IMR-90 (cell line): Measurements from ENCODE around the gene SNRK. TPM values are rescaled to one million over a fixed set of nuclear protein-coding genes. Genes with fewer than 3 reads are reported as not detected.

Experiments used
- ATAC-seq: fragments of 200-7000 bp; cut with Tn5 transposase; 2 replicates; pipeline ENCODE4 v1.9.1; 2020; ENCODE audit warnings: low read depth, mild to moderate bottlenecking, moderate library complexity
- BruUV-seq: library from RNA; stranded (reverse); fragments of 400-500 nt; replicated peaks from 2 replicates; lab custom pipeline; 2021; lab: Mats Ljungman, UMichigan
- CTCF ChIA-PET: fragments of 300-600 bp; formaldehyde crosslinking; extraction: SDS; loops from one replicate; lab custom pipeline; 2021; ENCODE audit warnings: antibody characterized with exemption; lab: Yijun Ruan, JAX
- POLR2A ChIA-PET: fragments of 300-600 bp; sonication (Branson Sonifier 250); formaldehyde crosslinking; loops from one replicate; lab custom pipeline; 2022; ENCODE audit warnings: antibody characterized with exemption; ENCODE audit not compliant: unreplicated experiment; lab: Charles Lee
- DNase-seq: peaks from one replicate; pipeline ENCODE4 v3.0.0; 2013
- H2AFZ ChIP-seq: replicated peaks from 2 replicates; pipeline ENCODE3; 2013; ENCODE audit warnings: low read length, mild to moderate bottlenecking; ENCODE audit not compliant: poor library complexity
- H2AK5ac ChIP-seq: 2 replicates; pipeline ENCODE4 v1.6.1; 2013; ENCODE audit warnings: low read depth, low read length, inconsistent platforms
- H2AK9ac ChIP-seq: replicated peaks from 2 replicates; pipeline ENCODE3; 2013; ENCODE audit warnings: mild to moderate bottlenecking, low read depth, low read length, moderate library complexity; ENCODE audit not compliant: poor library complexity
- H2BK120ac ChIP-seq: 2 replicates; pipeline ENCODE4 v1.6.1; 2013; ENCODE audit warnings: low read depth, low read length, inconsistent platforms
- H2BK15ac ChIP-seq: 3 replicates; pipeline ENCODE4 v1.6.1; 2013; ENCODE audit warnings: low read depth, low read length, inconsistent platforms
- H2BK20ac ChIP-seq: 2 replicates; pipeline ENCODE4 v1.6.1; 2013; ENCODE audit warnings: low read depth, mild to moderate bottlenecking, inconsistent platforms, low read length, moderate library complexity
- H2BK5ac ChIP-seq: 2 replicates; pipeline ENCODE4 v1.6.1; 2013; ENCODE audit warnings: mild to moderate bottlenecking, low read depth, low read length, inconsistent platforms; ENCODE audit not compliant: poor library complexity, severe bottlenecking
- H3K14ac ChIP-seq: replicated peaks from 2 replicates; pipeline ENCODE4 v1.6.1; 2013; ENCODE audit warnings: low read depth, low read length, inconsistent platforms
- H3K18ac ChIP-seq: 2 replicates; pipeline ENCODE4 v1.6.1; 2013; ENCODE audit warnings: low read depth, low read length, control low read depth
- H3K23ac ChIP-seq: 2 replicates; pipeline ENCODE4 v1.6.1; 2013; ENCODE audit warnings: low read depth, low read length, inconsistent platforms
- H3K27ac ChIP-seq: 2 replicates; pipeline ENCODE4 v1.5.1; 2013; ENCODE audit warnings: mild to moderate bottlenecking, control low read depth, low read length; ENCODE audit not compliant: insufficient read depth
- H3K27me3 ChIP-seq: 2 replicates; pipeline ENCODE4 v1.6.1; 2013; ENCODE audit warnings: low read length; ENCODE audit not compliant: control insufficient read depth, insufficient read depth
- H3K36me3 ChIP-seq: 2 replicates; pipeline ENCODE4 v1.6.1; 2013; ENCODE audit warnings: low read length, mixed read lengths; ENCODE audit not compliant: control insufficient read depth, insufficient read depth
- H3K4ac ChIP-seq: 2 replicates; pipeline ENCODE4 v1.6.1; 2013; ENCODE audit warnings: low read depth, low read length, inconsistent platforms
- H3K4me1 ChIP-seq: 2 replicates; pipeline ENCODE4 v1.6.1; 2013; ENCODE audit warnings: low read length, mixed read lengths; ENCODE audit not compliant: control insufficient read depth, insufficient read depth
- H3K4me2 ChIP-seq: 2 replicates; pipeline ENCODE4 v1.6.1; 2013; ENCODE audit warnings: low read depth, mild to moderate bottlenecking, control low read depth, low read length, moderate library complexity
- H3K4me3 ChIP-seq: 2 replicates; pipeline ENCODE4 v1.5.1; 2013; ENCODE audit warnings: low read depth, mild to moderate bottlenecking, control low read depth, low read length, moderate library complexity; ENCODE audit not compliant: insufficient read depth
- H3K56ac ChIP-seq: 2 replicates; pipeline ENCODE4 v1.6.1; 2013; ENCODE audit warnings: low read length, inconsistent platforms; ENCODE audit not compliant: insufficient read depth; ENCODE audit errors: extremely low read depth
- H3K79me1 ChIP-seq, 2 experiments: 2 replicates each; pipeline ENCODE4 v1.6.1; 2013; ENCODE audit warnings: low read length in 2 of 2, inconsistent platforms in 1 of 2, low read depth in 1 of 2
- H3K9ac ChIP-seq: 2 replicates; pipeline ENCODE4 v1.6.1; 2013; ENCODE audit warnings: low read depth, low read length, control low read depth
- H3K9me1 ChIP-seq: 2 replicates; pipeline ENCODE4 v1.6.1; 2013; ENCODE audit warnings: low read length, inconsistent platforms; ENCODE audit not compliant: insufficient read depth
- H3K9me3 ChIP-seq: 2 replicates; pipeline ENCODE4 v1.6.1; 2013; ENCODE audit warnings: low read length; ENCODE audit not compliant: control insufficient read depth, insufficient read depth
- H4K20me1 ChIP-seq: 2 replicates; pipeline ENCODE4 v1.6.1; 2013; ENCODE audit warnings: low read length, inconsistent platforms; ENCODE audit not compliant: insufficient read depth
- H4K5ac ChIP-seq: 2 replicates; pipeline ENCODE4 v1.6.1; 2013; ENCODE audit warnings: mild to moderate bottlenecking, low read depth, low read length, control low read depth
- H4K8ac ChIP-seq, 2 experiments: 2 replicates each; pipeline ENCODE4 v1.6.1; 2013; ENCODE audit warnings: low read depth in 2 of 2, low read length in 2 of 2, control low read depth in 1 of 2, inconsistent platforms in 1 of 2
- H4K91ac ChIP-seq: 2 replicates; pipeline ENCODE4 v1.6.1; 2013; ENCODE audit warnings: low read depth, low read length, inconsistent platforms; ENCODE audit not compliant: insufficient read depth
- BHLHE40 ChIP-seq: fragments of 150-350 bp; IDR thresholded peaks from 2 replicates; pipeline ENCODE4 v1.6.1; 2016; ENCODE audit warnings: mild to moderate bottlenecking, low read depth, low read length
- CEBPB ChIP-seq: IDR thresholded peaks from 2 replicates; pipeline ENCODE4 v1.6.1; 2012; ENCODE audit warnings: low read depth, low read length, improper control_type of control experiment
- CHD1 ChIP-seq: IDR thresholded peaks from 2 replicates; pipeline ENCODE4 v1.6.1; 2012; ENCODE audit warnings: low read depth, low read length, improper control_type of control experiment
- FOS ChIP-seq: fragments of 150-350 bp; IDR thresholded peaks from 2 replicates; pipeline ENCODE4 v1.6.1; 2016; ENCODE audit warnings: low read depth, low read length
- MAFK ChIP-seq: IDR thresholded peaks from 2 replicates; pipeline ENCODE4 v1.6.1; 2012; ENCODE audit warnings: low read depth, low read length, improper control_type of control experiment
- MAZ ChIP-seq: IDR thresholded peaks from 2 replicates; pipeline ENCODE4 v1.6.1; 2012; ENCODE audit warnings: low read depth, mild to moderate bottlenecking, low read length, improper control_type of control experiment, moderate library complexity, borderline replicate concordance
- NFE2L2 ChIP-seq: fragments of 150-350 bp; IDR thresholded peaks from 2 replicates; pipeline ENCODE4 v1.6.1; 2016; ENCODE audit warnings: low read depth, mild to moderate bottlenecking, low read length
- RAD21 ChIP-seq: IDR thresholded peaks from 2 replicates; pipeline ENCODE4 v1.6.1; 2012; ENCODE audit warnings: low read length, improper control_type of control experiment
- RCOR1 ChIP-seq: IDR thresholded peaks from 2 replicates; pipeline ENCODE4 v1.6.1; 2012; ENCODE audit warnings: mild to moderate bottlenecking, low read length, improper control_type of control experiment; ENCODE audit not compliant: insufficient replicate concordance
- RFX5 ChIP-seq: IDR thresholded peaks from 2 replicates; pipeline ENCODE4 v1.8.0; 2012; ENCODE audit warnings: low read depth, mild to moderate bottlenecking, low read length, moderate library complexity
- SMC3 ChIP-seq: fragments of 150-350 bp; IDR thresholded peaks from 2 replicates; pipeline ENCODE4 v1.6.1; 2016; ENCODE audit warnings: low read depth, mild to moderate bottlenecking, antibody characterized with exemption, low read length, moderate library complexity
- WGBS, 2 experiments: methylation state at CpG; one replicate each; pipeline versions ENCODE4 v1.1.5 to v1.1.7; 2013; ENCODE audit warnings: missing lambda C conversion rate in 2 of 2; ENCODE audit not compliant: insufficient read length in 1 of 2; ENCODE audit errors: extremely low coverage in 2 of 2; 5-methylcytosine and 5-hydroxymethylcytosine counted together
- dilution Hi-C: fragments of 300-500 bp; cut with HindIII; formaldehyde crosslinking; loops from one replicate; pipeline ENCODE4 v1.14.3; 2018; ENCODE audit warnings: low sequenced_read_pairs; ENCODE audit not compliant: unreplicated experiment
- in situ Hi-C: fragments of 300-500 bp; cut with MboI; formaldehyde crosslinking; loops from 3 replicates; pipeline ENCODE4 v1.14.3; 2019; ENCODE audit warnings: low sequenced_read_pairs, inconsistent platforms, mixed read lengths
- intact Hi-C: fragments of 100-400 bp; cut with micrococcal nuclease; formaldehyde crosslinking; loops from 2 replicates; pipeline ENCODE4 v1.10.0; 2022
- polyA plus RNA-seq, 3 experiments: library from polyadenylated mRNA; depleted of rRNA; stranded (reverse); fragments of >200 nt; gene quantifications; 2 replicates each; pipeline ENCODE4 v1.2.3, GENCODE V29; 2012; ENCODE audit warnings: low replicate concordance in 1 of 3
- total RNA-seq: library from RNA; depleted of rRNA; stranded (reverse); fragments of >200 nt; gene quantifications from 2 replicates; pipeline ENCODE4 v1.2.3, GENCODE V29; 2012
- TF ChIP-seq, protein P1 (sequence below): conservative IDR thresholded peaks from 2 replicates; pipeline ENCODE4 v1.5.1; 2012; ENCODE audit warnings: mild to moderate bottlenecking, low read depth, low read length, improper control_type of control experiment
- TF ChIP-seq, protein P2 (sequence below): fragments of 150-350 bp; IDR thresholded peaks from 2 replicates; pipeline ENCODE4 v1.6.1; 2016; ENCODE audit warnings: low read depth, mild to moderate bottlenecking, low read length, moderate library complexity, borderline replicate concordance
- TF ChIP-seq, protein P3 (sequence below): fragments of 150-350 bp; IDR thresholded peaks from 2 replicates; pipeline ENCODE4 v1.6.1; 2017; ENCODE audit warnings: mild to moderate bottlenecking, antibody characterized with exemption, low read length, low read depth

The SNRK gene
- total and polyA plus RNA-seq, 2 of the 4 experiments (the other 2 are of a cell fraction) = 4.7 to 23.1 TPM

DNA sequence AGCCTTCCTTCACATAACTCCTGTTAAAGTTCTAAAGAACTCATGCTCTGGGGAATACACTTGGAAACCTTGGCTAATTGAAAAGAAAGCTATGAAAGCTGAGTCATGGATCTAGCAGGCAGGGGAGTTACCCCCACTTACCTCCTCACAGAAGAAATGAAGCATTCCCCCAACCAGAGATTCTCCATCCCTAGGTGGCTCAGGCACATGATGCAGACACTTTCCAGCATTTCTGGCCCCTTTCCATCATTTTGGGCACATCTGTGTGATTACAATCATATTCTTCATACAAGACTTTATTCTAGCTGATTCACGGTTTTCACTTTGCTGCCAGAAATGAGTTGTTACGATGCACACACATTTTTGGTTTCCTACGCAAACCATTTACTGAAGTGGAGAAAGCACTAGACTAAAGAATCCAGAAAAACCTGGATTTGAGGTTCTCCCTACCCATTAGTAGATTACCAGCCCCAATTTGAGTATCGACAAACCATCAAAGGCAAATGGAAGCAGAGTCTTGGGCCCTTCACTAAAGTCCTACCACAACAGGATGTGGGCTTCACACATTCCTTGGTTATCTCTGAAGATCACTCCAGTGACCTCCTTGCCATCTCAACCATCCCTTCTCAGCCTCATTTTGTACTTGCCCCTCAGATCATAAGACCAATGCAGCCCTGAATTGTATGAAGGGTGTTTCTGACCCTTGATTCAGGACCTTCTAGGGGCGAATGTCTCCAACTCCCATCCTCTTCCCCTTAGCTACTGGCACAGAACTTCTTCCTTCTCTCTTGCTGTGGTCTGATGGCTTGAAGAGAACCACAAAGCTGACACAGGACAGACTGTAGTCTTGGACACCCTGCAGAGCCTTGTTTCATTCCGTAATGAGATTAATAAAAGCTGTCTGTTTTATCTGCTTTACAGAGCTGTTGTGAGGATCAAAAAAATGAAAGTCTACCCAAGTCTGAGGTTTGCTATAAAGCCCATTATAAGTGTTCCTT is 42.5 kb upstream of the SNRK start:
- Histone ChIP-seq H2BK20ac (no peak overlapping the region), H2AK5ac (no peak overlapping the region), H3K4me3 (no peak overlapping the region), H2AFZ (no peak overlapping the region), H3K4me2 (no peak overlapping the region), H3K9me1 (no peaks in the 10 kb centered on the region), H2BK15ac (no peak overlapping the region), H3K79me1 (no peaks in the 10 kb centered on the region), H3K4me1 (no peaks in the 10 kb centered on the region), H3K36me3 (no peaks in the 10 kb centered on the region), H3K9ac (no peak overlapping the region), H4K91ac (no peak overlapping the region), H3K56ac (no peak overlapping the region), H4K8ac (no peak overlapping the region), H3K18ac (no peak overlapping the region), H2BK120ac (no peak overlapping the region), H3K23ac (no peak overlapping the region), H3K9me3 (peaks cover 5% of the 10 kb centered on the region), H3K4ac (no peak overlapping the region), H3K14ac (no peak overlapping the region), H2BK5ac (no peak overlapping the region), H3K27ac (no peak overlapping the region), H3K27me3 (peaks cover 29% of the 10 kb centered on the region), H2AK9ac (no peak overlapping the region), H4K5ac (no peak overlapping the region), H4K20me1 (no peaks in the 10 kb centered on the region)
- POLR2A ChIA-PET = no interaction called here
- BruUV-seq = no TSS peak
- 67% methylated on average over 1 of the region's 6 CpGs; no CpG with 5 or more reads in 1 of the 2 experiments for WGBS, 2 experiments
- ATAC-seq (no peak), DNase-seq (no peak)
- intact Hi-C loops = no loop called here
- CTCF ChIA-PET = no interaction called here
- dilution Hi-C loops = no loop called here
- in situ Hi-C loops = no loop called here
- no peak for TF ChIP-seq MAFK
- no peak for TF ChIP-seq BHLHE40
- TF ChIP-seq, protein P1, sequence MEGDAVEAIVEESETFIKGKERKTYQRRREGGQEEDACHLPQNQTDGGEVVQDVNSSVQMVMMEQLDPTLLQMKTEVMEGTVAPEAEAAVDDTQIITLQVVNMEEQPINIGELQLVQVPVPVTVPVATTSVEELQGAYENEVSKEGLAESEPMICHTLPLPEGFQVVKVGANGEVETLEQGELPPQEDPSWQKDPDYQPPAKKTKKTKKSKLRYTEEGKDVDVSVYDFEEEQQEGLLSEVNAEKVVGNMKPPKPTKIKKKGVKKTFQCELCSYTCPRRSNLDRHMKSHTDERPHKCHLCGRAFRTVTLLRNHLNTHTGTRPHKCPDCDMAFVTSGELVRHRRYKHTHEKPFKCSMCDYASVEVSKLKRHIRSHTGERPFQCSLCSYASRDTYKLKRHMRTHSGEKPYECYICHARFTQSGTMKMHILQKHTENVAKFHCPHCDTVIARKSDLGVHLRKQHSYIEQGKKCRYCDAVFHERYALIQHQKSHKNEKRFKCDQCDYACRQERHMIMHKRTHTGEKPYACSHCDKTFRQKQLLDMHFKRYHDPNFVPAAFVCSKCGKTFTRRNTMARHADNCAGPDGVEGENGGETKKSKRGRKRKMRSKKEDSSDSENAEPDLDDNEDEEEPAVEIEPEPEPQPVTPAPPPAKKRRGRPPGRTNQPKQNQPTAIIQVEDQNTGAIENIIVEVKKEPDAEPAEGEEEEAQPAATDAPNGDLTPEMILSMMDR = no peak
- no peak for TF ChIP-seq NFE2L2
- TF ChIP-seq, protein P2, sequence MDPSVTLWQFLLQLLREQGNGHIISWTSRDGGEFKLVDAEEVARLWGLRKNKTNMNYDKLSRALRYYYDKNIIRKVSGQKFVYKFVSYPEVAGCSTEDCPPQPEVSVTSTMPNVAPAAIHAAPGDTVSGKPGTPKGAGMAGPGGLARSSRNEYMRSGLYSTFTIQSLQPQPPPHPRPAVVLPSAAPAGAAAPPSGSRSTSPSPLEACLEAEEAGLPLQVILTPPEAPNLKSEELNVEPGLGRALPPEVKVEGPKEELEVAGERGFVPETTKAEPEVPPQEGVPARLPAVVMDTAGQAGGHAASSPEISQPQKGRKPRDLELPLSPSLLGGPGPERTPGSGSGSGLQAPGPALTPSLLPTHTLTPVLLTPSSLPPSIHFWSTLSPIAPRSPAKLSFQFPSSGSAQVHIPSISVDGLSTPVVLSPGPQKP = no peak
- no peak for TF ChIP-seq FOS
- TF ChIP-seq SMC3 = no peak
- TF ChIP-seq RAD21 = no peak
- TF ChIP-seq RFX5 = no peak
- TF ChIP-seq, protein P3, sequence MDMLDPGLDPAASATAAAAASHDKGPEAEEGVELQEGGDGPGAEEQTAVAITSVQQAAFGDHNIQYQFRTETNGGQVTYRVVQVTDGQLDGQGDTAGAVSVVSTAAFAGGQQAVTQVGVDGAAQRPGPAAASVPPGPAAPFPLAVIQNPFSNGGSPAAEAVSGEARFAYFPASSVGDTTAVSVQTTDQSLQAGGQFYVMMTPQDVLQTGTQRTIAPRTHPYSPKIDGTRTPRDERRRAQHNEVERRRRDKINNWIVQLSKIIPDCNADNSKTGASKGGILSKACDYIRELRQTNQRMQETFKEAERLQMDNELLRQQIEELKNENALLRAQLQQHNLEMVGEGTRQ = no peak
- no peak for TF ChIP-seq CEBPB
- TF ChIP-seq CHD1 = no peak
- TF ChIP-seq MAZ = no peak
- no peak for TF ChIP-seq RCOR1
